OCI-LY7 (cell line): Measurements from ENCODE around the gene PIP5K1C.

Source experiments
- EZH2phosphoT487 ChIP-seq: fragments of 200-600 bp; sonication (generic); IDR thresholded peaks from 2 replicates; pipeline ENCODE4 v1.6.1; 2018; ENCODE audit warnings: low read depth, borderline replicate concordance, mild to moderate bottlenecking, mixed run types, antibody characterized with exemption, low read length, moderate library complexity, mixed read lengths
- TF ChIP-seq, protein P1 (sequence below): fragments of 200-600 bp; sonication (generic); conservative IDR thresholded peaks from 2 replicates; pipeline ENCODE4 v1.5.1; 2014; ENCODE audit warnings: mild to moderate bottlenecking, antibody characterized with exemption, low read length, moderate library complexity, mixed read lengths

GRCh38 chr19:3611841-3612240 is 88.4 kb downstream of the PIP5K1C start:
- TF ChIP-seq, protein P1, sequence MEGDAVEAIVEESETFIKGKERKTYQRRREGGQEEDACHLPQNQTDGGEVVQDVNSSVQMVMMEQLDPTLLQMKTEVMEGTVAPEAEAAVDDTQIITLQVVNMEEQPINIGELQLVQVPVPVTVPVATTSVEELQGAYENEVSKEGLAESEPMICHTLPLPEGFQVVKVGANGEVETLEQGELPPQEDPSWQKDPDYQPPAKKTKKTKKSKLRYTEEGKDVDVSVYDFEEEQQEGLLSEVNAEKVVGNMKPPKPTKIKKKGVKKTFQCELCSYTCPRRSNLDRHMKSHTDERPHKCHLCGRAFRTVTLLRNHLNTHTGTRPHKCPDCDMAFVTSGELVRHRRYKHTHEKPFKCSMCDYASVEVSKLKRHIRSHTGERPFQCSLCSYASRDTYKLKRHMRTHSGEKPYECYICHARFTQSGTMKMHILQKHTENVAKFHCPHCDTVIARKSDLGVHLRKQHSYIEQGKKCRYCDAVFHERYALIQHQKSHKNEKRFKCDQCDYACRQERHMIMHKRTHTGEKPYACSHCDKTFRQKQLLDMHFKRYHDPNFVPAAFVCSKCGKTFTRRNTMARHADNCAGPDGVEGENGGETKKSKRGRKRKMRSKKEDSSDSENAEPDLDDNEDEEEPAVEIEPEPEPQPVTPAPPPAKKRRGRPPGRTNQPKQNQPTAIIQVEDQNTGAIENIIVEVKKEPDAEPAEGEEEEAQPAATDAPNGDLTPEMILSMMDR, result no peak
- no peak for TF ChIP-seq EZH2phosphoT487
